Urinary bladder (tissue), 4 donors: Measurements from ENCODE around the gene CYLD. TPM values are rescaled to one million over a fixed set of nuclear protein-coding genes. Genes with fewer than 3 reads are reported as not detected.

Source experiments
- DNase-seq: peaks from one replicate; pipeline ENCODE4 v3.0.0-alpha.2; 2015; ENCODE audit errors: extremely low spot score
- H3K27ac ChIP-seq: one replicate; pipeline ENCODE4 v1.5.1; 2013; ENCODE audit warnings: low read depth, mild to moderate bottlenecking, moderate library complexity
- H3K36me3 ChIP-seq: one replicate; pipeline ENCODE4 v1.6.1; 2013; ENCODE audit warnings: mild to moderate bottlenecking, moderate library complexity; ENCODE audit not compliant: insufficient read depth
- H3K4me1 ChIP-seq: one replicate; pipeline ENCODE4 v1.6.1; 2013; ENCODE audit warnings: mild to moderate bottlenecking, moderate library complexity; ENCODE audit not compliant: insufficient read depth
- H3K4me3 ChIP-seq: one replicate; pipeline ENCODE4 v1.5.1; 2013; ENCODE audit warnings: low read depth, low read length
- whole genome bisulfite sequencing: extraction: QIAGEN DNeasy Blood & Tissue Kit; methylation state at CpG from one replicate; pipeline ENCODE4 v1.1.7; 2013; 5-methylcytosine and 5-hydroxymethylcytosine counted together
- polyA plus RNA-seq: library from polyadenylated mRNA; stranded (reverse); fragments of 200-250 nt; gene quantifications from one replicate; pipeline ENCODE4 v1.2.3, GENCODE V29; 2013
- small RNA-seq: library from RNA; depleted of rRNA; stranded (forward); fragments of <200 nt; gene quantifications from one replicate; pipeline ENCODE3, GENCODE V24; 2014
- total RNA-seq: library from RNA; depleted of rRNA; stranded (reverse); fragments of >200 nt; gene quantifications from one replicate; pipeline ENCODE4 v1.2.3, GENCODE V29; 2014
- donor health status: healthy with polysubstance abuse.
- donor health status: healthy.

CYLD gene
- total and polyA plus RNA-seq, 2 donors = 13.2 to 61.3 TPM

DNA sequence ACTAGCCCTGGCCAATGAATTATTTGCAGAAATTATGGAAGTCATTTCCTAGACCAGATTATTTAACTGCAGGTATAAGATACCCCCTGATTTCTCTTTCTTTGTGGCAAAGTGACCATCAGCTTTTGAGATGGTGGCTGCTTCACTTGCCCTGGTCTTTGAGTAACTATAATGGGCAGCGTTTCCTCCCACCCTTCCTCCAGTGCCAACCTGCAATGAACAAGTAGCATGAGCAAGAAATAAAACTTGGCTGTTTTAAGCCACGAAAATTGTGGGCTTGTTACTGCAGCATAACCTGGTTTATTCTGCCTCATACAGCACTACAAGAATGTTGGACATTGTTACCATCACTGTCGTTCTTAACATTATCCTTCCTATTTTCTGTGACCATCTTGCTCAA is 105.3 kb downstream of the CYLD start:
- Histone ChIP-seq H3K27ac (no peak overlapping the region), H3K36me3 (no peaks in the 10 kb centered on the region), H3K4me3 (no peak overlapping the region), H3K4me1 (no peaks in the 10 kb centered on the region)
- DNase-seq = no peak
- WGBS = 76% methylated on average over 3 of the region's 3 CpGs

DNA sequence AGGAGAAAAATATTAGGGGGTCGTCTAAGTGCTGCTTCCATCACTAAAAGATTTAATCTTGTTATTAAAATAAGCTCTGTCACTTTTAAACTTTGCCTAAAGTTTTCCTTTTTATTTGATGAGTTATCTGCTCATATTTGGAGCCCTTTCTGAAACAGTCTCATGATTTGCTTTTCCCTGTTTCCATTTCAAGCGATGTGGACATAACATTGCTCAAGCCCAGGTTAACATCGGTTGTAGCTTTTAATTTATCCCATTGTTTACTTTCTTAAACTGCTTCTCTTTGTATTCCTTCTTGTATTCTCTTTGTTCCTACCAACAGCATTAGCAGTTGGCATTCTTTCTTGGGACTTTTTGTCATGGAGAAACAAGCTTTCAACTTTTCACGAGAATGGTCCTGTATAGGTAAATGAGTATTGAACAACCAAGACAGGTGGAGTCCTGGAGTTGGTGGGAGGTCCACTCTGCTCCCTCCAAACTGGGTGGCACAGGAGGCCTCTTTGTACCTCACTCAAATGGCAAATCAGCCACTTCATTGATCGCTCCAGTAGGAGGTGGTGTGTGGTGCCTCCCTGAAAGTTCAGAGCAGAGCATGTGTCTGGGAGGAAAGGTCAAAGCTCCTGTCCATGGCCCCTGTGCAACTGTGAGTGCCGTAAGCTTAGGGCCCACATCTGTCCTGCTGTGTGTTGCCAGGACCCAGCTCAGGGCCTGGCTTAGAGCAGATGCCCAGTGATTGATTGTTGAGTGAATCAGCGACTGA is 107.0 kb downstream of the CYLD start:
- DNase-seq = no peak
- no peaks in the 10 kb centered on the region for H3K4me1 ChIP-seq
- H3K36me3 ChIP-seq = no peaks in the 10 kb centered on the region
- no peak overlapping the region for H3K4me3 ChIP-seq
- 79% methylated on average over 7 of the region's 7 CpGs for WGBS
- H3K27ac ChIP-seq = no peak overlapping the region

Small RNAs within 50 kb of the gene (small RNA-seq; reads per million reads assigned to genes)
- gene MIR3181 = 0.09 reads per million

Other genes with a start within 250 kb of the CYLD start
- gene NKD1, start 193.7 kb upstream of the CYLD start, total RNA-seq = 6.2 TPM
- gene NKD1, start 193.7 kb upstream of the CYLD start, polyA plus RNA-seq = 5.9 TPM
- 1.4 TPM for gene SNX20, start 60.8 kb upstream of the CYLD start, total RNA-seq
- gene SNX20, start 60.8 kb upstream of the CYLD start, polyA plus RNA-seq = 1.0 TPM
- gene NOD2, start 48.5 kb upstream of the CYLD start, total RNA-seq = 1.5 TPM
- gene NOD2, start 48.5 kb upstream of the CYLD start, polyA plus RNA-seq = 0.90 TPM